Type B pancreatic cell (in vitro differentiated cells): Measurements from ENCODE around the gene TCF3. TPM values are rescaled to one million over a fixed set of nuclear protein-coding genes. Genes with fewer than 3 reads are reported as not detected.

Experiments
- DNase-seq: peaks from one replicate; pipeline ENCODE4 v3.0.0; 2021; ENCODE audit warnings: mixed read lengths; ENCODE audit not compliant: unreplicated experiment; ENCODE audit errors: extremely low spot score
- H3K27ac Mint-ChIP-seq: 2 replicates; pipeline ENCODE4 v1.8.0; 2021; ENCODE audit warnings: mild to moderate bottlenecking, mixed read lengths
- H3K27me3 Mint-ChIP-seq: 2 replicates; pipeline ENCODE4 v1.8.0; 2021; ENCODE audit warnings: mixed read lengths
- H3K36me3 Mint-ChIP-seq: 2 replicates; pipeline ENCODE4 v1.8.0; 2021; ENCODE audit warnings: mixed read lengths
- H3K4me1 Mint-ChIP-seq: one replicate; pipeline ENCODE4 v1.8.0; 2021; ENCODE audit warnings: mixed read lengths; ENCODE audit not compliant: unreplicated experiment
- H3K4me3 Mint-ChIP-seq: 2 replicates; pipeline ENCODE4 v1.8.0; 2021; ENCODE audit warnings: mild to moderate bottlenecking, mixed read lengths
- H3K9me3 Mint-ChIP-seq: 2 replicates; pipeline ENCODE4 v1.8.0; 2021; ENCODE audit warnings: mixed read lengths
- total RNA-seq: library from RNA; stranded (reverse); gene quantifications from 2 replicates; pipeline ENCODE4 v1.2.1, GENCODE V29; 2021; ENCODE audit warnings: low replicate concordance
- TF ChIP-seq, protein P1 (sequence below): fragments of 200-600 bp; sonication (generic); conservative IDR thresholded peaks from 2 replicates; pipeline ENCODE4 v1.5.0; 2021; ENCODE audit warnings: antibody characterized with exemption, mild to moderate bottlenecking

TCF3 gene
- total RNA-seq, 1 donor from 2014 or later: 193 TPM

GRCh38 chr19:1579222-1579621, 73.2 kb downstream of the TCF3 start:
- H3K27ac Mint-ChIP-seq: no peak overlapping the region

GRCh38 chr19:1577929-1578618, 74.3 kb downstream of the TCF3 start:
- H3K9me3 Mint-ChIP-seq: no peaks in the 10 kb centered on the region
- DNase-seq: no peak
- H3K27ac Mint-ChIP-seq: no peak overlapping the region
- peaks cover 5% of the 10 kb centered on the region for H3K4me1 Mint-ChIP-seq
- H3K36me3 Mint-ChIP-seq: no peaks in the 10 kb centered on the region
- H3K27me3 Mint-ChIP-seq: no peaks in the 10 kb centered on the region
- TF ChIP-seq, protein P1, sequence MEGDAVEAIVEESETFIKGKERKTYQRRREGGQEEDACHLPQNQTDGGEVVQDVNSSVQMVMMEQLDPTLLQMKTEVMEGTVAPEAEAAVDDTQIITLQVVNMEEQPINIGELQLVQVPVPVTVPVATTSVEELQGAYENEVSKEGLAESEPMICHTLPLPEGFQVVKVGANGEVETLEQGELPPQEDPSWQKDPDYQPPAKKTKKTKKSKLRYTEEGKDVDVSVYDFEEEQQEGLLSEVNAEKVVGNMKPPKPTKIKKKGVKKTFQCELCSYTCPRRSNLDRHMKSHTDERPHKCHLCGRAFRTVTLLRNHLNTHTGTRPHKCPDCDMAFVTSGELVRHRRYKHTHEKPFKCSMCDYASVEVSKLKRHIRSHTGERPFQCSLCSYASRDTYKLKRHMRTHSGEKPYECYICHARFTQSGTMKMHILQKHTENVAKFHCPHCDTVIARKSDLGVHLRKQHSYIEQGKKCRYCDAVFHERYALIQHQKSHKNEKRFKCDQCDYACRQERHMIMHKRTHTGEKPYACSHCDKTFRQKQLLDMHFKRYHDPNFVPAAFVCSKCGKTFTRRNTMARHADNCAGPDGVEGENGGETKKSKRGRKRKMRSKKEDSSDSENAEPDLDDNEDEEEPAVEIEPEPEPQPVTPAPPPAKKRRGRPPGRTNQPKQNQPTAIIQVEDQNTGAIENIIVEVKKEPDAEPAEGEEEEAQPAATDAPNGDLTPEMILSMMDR: no peak
- H3K4me3 Mint-ChIP-seq: no peak overlapping the region

More at GRCh38 chr19:1579222-1579621, 73.2 kb downstream of the TCF3 start:
- H3K4me3 Mint-ChIP-seq: no peak overlapping the region
- no peaks in the 10 kb centered on the region for H3K36me3 Mint-ChIP-seq
- no peaks in the 10 kb centered on the region for H3K27me3 Mint-ChIP-seq
- H3K9me3 Mint-ChIP-seq: no peaks in the 10 kb centered on the region
- TF ChIP-seq, protein P1: no peak
- H3K4me1 Mint-ChIP-seq: no peaks in the 10 kb centered on the region
- DNase-seq: no peak

DNA sequence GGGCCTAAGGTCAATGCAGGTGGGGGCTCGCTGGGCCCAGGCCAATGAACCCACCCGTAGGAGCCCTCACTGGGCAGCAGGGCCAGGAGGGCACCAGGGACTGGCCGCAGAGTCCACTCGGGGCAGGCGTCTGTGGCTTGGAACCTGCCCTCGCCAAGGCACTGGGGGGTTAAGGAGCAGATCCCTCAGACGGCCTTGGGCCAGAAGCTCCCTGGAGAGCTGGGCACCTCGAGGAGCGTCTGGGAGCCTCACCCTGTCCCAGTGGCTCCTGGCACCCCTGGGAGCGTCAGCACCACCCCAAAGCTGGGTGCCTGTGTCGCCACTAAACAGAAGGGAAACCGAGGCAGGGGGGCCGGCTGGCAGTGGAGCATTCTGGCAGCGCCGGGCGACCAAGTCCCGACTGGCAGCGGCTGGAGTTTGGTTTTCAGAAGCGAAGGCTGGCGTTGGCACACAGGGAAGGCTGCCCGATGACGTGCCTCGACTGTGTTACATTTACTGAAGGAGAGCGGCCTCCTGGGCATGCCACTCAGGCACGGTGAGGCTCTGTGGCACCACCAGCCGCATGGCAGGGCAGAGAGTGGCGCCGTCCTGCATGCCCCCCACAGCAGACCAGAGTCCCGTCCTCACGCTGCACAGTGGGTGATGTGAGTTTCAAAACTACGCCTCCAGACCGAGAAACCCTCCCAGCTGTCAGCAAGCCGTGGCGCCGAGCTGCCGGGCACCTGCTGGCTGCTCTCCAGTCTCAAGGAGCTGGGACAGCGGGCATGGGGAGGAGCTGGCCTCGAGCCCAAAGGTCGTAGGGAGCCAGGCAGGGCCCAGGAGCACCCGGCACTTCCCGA, 75.1 kb downstream of the TCF3 start:
- DNase-seq: no peak
- no peak overlapping the region for H3K4me3 Mint-ChIP-seq
- no peak overlapping the region for H3K27ac Mint-ChIP-seq
- H3K36me3 Mint-ChIP-seq: no peaks in the 10 kb centered on the region
- no peaks in the 10 kb centered on the region for H3K27me3 Mint-ChIP-seq
- H3K4me1 Mint-ChIP-seq: peaks cover 5% of the 10 kb centered on the region
- TF ChIP-seq, protein P1: no peak
- no peaks in the 10 kb centered on the region for H3K9me3 Mint-ChIP-seq

- no peaks in the 10 kb centered on the region for H3K36me3 Mint-ChIP-seq
- DNase-seq: no peak
- TF ChIP-seq, protein P1: no peak
- H3K9me3 Mint-ChIP-seq: no peaks in the 10 kb centered on the region
- peaks cover 5% of the 10 kb centered on the region for H3K4me1 Mint-ChIP-seq
- H3K27me3 Mint-ChIP-seq: no peaks in the 10 kb centered on the region
- no peak overlapping the region for H3K4me3 Mint-ChIP-seq
- H3K27ac Mint-ChIP-seq: no peak overlapping the region
Measured at GRCh38 chr19:1576242-1577089, 75.9 kb downstream of the TCF3 start.
